Right lobe of liver (tissue), 4 donors: ENCODE data around the gene SIK1.
"Not testable (repeated sequence)": the region's sequence is repeated elsewhere in the genome, so short reads cannot be mapped to it uniquely, and the experiment has no call there.

Experiments
- CTCF ChIP-seq, 4 donors: fragments of 200-600 bp in 3 of 4; fragments of 450-650 bp in 1 of 4; IDR thresholded peaks; one replicate each; pipeline versions ENCODE4 v1.5.1 to v1.8.0; 2016 to 2022; ENCODE audit warnings: antibody characterized with exemption in 4 of 4, mild to moderate bottlenecking in 2 of 4
- POLR2A ChIP-seq: fragments of 450-650 bp; IDR thresholded peaks from one replicate; pipeline ENCODE4 v1.6.1; 2017; ENCODE audit warnings: antibody characterized with exemption, mild to moderate bottlenecking
- donor health status: DM: no; HTN: no; CAD: no.
- donor health status: DM: no; HTN: no; CAD: no.
- donor health status: DM: no; HTN: yes; CAD: no.

- TF ChIP-seq CTCF (IDR thresholded peaks at IDR 0.05); POLR2A: not testable (repeated sequence)
Observed at GRCh38 chr21:43442571-43442970, 15.6 kb upstream of the SIK1 start.
